Astrocyte (in vitro differentiated cells and primary cell): ENCODE results near the gene STK17A. TPM values are rescaled to one million over a fixed set of nuclear protein-coding genes. Genes with fewer than 3 reads are reported as not detected.

Source experiments
- DNase-seq: peaks from one replicate; pipeline ENCODE4 v3.0.0-alpha.2; 2010; ENCODE audit warnings: low read depth
- FAIRE-seq: peaks from 2 replicates; lab custom pipeline; 2011; peaks lifted over from hg19 to GRCh38; lab: Jason Lieb, UNC
- H2AFZ ChIP-seq: 2 replicates; pipeline ENCODE4 v1.6.0; 2012; ENCODE audit warnings: low read depth, low read length, inconsistent platforms
- H3K27ac ChIP-seq: 2 replicates; pipeline ENCODE4 v1.5.1; 2011; ENCODE audit warnings: low read depth, low read length, inconsistent platforms
- H3K27me3 ChIP-seq: 2 replicates; pipeline ENCODE4 v1.6.0; 2011; ENCODE audit warnings: low read length, inconsistent platforms; ENCODE audit not compliant: insufficient read depth
- H3K36me3 ChIP-seq: 2 replicates; pipeline ENCODE4 v1.5.1; 2011; ENCODE audit warnings: low read length, inconsistent platforms; ENCODE audit not compliant: insufficient read depth
- H3K4me1 ChIP-seq: 2 replicates; pipeline ENCODE4 v1.5.1; 2011; ENCODE audit warnings: low read length, inconsistent platforms; ENCODE audit not compliant: insufficient read depth
- H3K4me2 ChIP-seq: 2 replicates; pipeline ENCODE4 v1.6.0; 2012; ENCODE audit warnings: low read length, inconsistent platforms
- H3K4me3 ChIP-seq: 2 replicates; pipeline ENCODE4 v1.5.1; 2011; ENCODE audit warnings: low read depth, mild to moderate bottlenecking, low read length, inconsistent platforms; ENCODE audit not compliant: insufficient read depth
- H3K79me2 ChIP-seq: 2 replicates; pipeline ENCODE4 v1.6.0; 2012; ENCODE audit warnings: mild to moderate bottlenecking, low read length, inconsistent platforms; ENCODE audit not compliant: insufficient read depth
- H3K9ac ChIP-seq: 2 replicates; pipeline ENCODE4 v1.6.0; 2012; ENCODE audit warnings: mild to moderate bottlenecking, low read length, inconsistent platforms
- H3K9me3 ChIP-seq: 2 replicates; pipeline ENCODE4 v1.5.1; 2012; ENCODE audit warnings: low read depth, mild to moderate bottlenecking, low read length, inconsistent platforms; ENCODE audit not compliant: insufficient read depth
- H4K20me1 ChIP-seq: 2 replicates; pipeline ENCODE4 v1.6.0; 2012; ENCODE audit warnings: low read length, inconsistent platforms; ENCODE audit not compliant: insufficient read depth
- H3K27ac Mint-ChIP-seq: one replicate; pipeline ENCODE4 v1.8.0; 2021; ENCODE audit warnings: mild to moderate bottlenecking, mixed read lengths; ENCODE audit not compliant: unreplicated experiment
- H3K27me3 Mint-ChIP-seq: one replicate; pipeline ENCODE4 v1.8.0; 2021; ENCODE audit warnings: low read depth, mixed read lengths; ENCODE audit not compliant: unreplicated experiment
- H3K36me3 Mint-ChIP-seq: one replicate; pipeline ENCODE4 v1.8.0; 2021; ENCODE audit warnings: low read depth, mixed read lengths; ENCODE audit not compliant: unreplicated experiment
- H3K4me1 Mint-ChIP-seq: one replicate; pipeline ENCODE4 v1.8.0; 2021; ENCODE audit warnings: low read depth, mixed read lengths; ENCODE audit not compliant: unreplicated experiment
- H3K4me3 Mint-ChIP-seq: one replicate; pipeline ENCODE4 v1.8.0; 2021; ENCODE audit warnings: mild to moderate bottlenecking, moderate library complexity, mixed read lengths; ENCODE audit not compliant: unreplicated experiment
- H3K9me3 Mint-ChIP-seq: one replicate; pipeline ENCODE4 v1.8.0; 2021; ENCODE audit warnings: mild to moderate bottlenecking, mixed read lengths; ENCODE audit not compliant: unreplicated experiment
- CTCF ChIP-seq: IDR thresholded peaks from 2 replicates; pipeline ENCODE4 v1.5.1; 2011; ENCODE audit warnings: low read depth, mild to moderate bottlenecking, inconsistent platforms, low read length, moderate library complexity; ENCODE audit not compliant: insufficient read depth
- EZH2 ChIP-seq: IDR thresholded peaks from 2 replicates; pipeline ENCODE4 v1.6.1; 2012; ENCODE audit warnings: mild to moderate bottlenecking, low read length, inconsistent platforms; ENCODE audit not compliant: insufficient read depth
- total RNA-seq: library from RNA; stranded (reverse); gene quantifications from 2 replicates; pipeline ENCODE4 v1.2.1, GENCODE V29; 2021

STK17A gene
- total RNA-seq, 1 donor from 2014 or later: 38.4 TPM

DNA sequence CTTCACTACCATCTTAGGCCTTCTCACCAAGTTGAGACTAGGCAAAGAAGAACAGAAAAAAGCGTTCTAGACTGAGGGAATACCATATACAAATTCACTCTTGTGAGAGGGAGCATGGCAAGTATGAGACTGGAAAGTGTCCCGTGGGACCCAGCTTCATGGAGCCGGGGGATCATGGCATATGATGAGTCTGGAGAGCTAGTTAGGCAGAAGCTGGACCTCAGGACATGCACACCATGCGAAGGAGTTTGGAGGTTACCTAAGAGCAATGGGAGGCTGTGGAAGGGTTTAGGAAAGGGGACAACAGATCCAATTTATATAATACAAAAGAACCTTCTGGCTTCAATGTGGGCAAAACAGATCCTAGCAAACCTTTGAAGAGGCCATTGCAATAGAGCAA is 34.1 kb downstream of the STK17A start:
- H3K4me2 ChIP-seq: no peak overlapping the region
- H3K36me3 ChIP-seq: peaks cover 42% of the 10 kb centered on the region
- Mint-ChIP-seq H3K9me3 (no peaks in the 10 kb centered on the region), H3K27me3 (no peaks in the 10 kb centered on the region), H3K27ac (no peak overlapping the region), H3K4me1 (peaks cover 20% of the 10 kb centered on the region), H3K4me3 (no peak overlapping the region), H3K36me3 (peaks cover 18% of the 10 kb centered on the region)
- H3K4me3 ChIP-seq: no peak overlapping the region
- DNase-seq: no peak
- H3K9me3 ChIP-seq: no peaks in the 10 kb centered on the region
- H2AFZ ChIP-seq: no peak overlapping the region
- no peak overlapping the region for H3K9ac ChIP-seq
- TF ChIP-seq EZH2 (no peak), CTCF (no peak)
- peaks cover 65% of the 10 kb centered on the region for H4K20me1 ChIP-seq
- H3K79me2 ChIP-seq: peaks cover 91% of the 10 kb centered on the region
- no peak overlapping the region for H3K27ac ChIP-seq
- FAIRE-seq: no peak
- H3K4me1 ChIP-seq: peaks cover 20% of the 10 kb centered on the region
- H3K27me3 ChIP-seq: no peaks in the 10 kb centered on the region

DNA sequence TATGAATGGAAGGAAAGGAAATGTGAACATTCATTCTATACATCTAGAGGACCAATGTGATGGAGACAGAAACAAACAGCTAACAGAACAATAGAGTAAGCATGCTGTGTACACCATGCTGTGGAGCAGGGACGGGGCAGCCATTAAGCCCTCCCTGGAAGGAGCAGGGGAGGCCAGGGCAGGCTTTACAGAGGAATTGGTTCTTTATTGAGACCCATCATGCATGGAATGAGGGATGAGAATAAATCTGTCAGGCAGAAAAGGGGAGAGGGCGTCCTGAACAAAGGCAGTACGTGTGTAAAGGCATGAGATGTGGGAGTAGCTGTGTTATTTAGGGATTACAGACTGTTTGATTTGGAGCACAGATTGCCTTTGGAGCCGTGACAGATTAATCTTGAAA is 35.2 kb downstream of the STK17A start:
- peaks cover 60% of the 10 kb centered on the region for H4K20me1 ChIP-seq

More for the DNA sequence above, 35.2 kb downstream of the STK17A start:
- Mint-ChIP-seq H3K9me3 (no peaks in the 10 kb centered on the region), H3K27me3 (no peaks in the 10 kb centered on the region), H3K4me3 (no peak overlapping the region), H3K4me1 (peaks cover 14% of the 10 kb centered on the region), H3K36me3 (peaks cover 18% of the 10 kb centered on the region), H3K27ac (no peak overlapping the region)
- H2AFZ ChIP-seq: no peak overlapping the region
- TF ChIP-seq CTCF: no peak
- H3K4me1 ChIP-seq: peaks cover 9% of the 10 kb centered on the region
- H3K4me3 ChIP-seq: no peak overlapping the region
- H3K9ac ChIP-seq: no peak overlapping the region
- H3K9me3 ChIP-seq: no peaks in the 10 kb centered on the region
- H3K27me3 ChIP-seq: no peaks in the 10 kb centered on the region
- peaks cover 41% of the 10 kb centered on the region for H3K36me3 ChIP-seq
- FAIRE-seq (no peak), DNase-seq (no peak)
- peaks cover 95% of the 10 kb centered on the region for H3K79me2 ChIP-seq
- no peak overlapping the region for H3K27ac ChIP-seq
- H3K4me2 ChIP-seq: no peak overlapping the region
